Smooth muscle cell (in vitro differentiated cells): ENCODE measurements around the gene KCNH8. TPM values are rescaled to one million over a fixed set of nuclear protein-coding genes. Genes with fewer than 3 reads are reported as not detected.
"Not testable (repeated sequence)": the region's sequence is repeated elsewhere in the genome, so short reads cannot be mapped to it uniquely, and the experiment has no call there.

Experiments used
- DNase-seq: peaks from one replicate; lab custom pipeline; 2025; ENCODE audit not compliant: unreplicated experiment; lab: John Stamatoyannopoulos, UW
- H2AFZ ChIP-seq: fragments of 200-600 bp; sonication (generic); 2 replicates; pipeline ENCODE4 v1.6.0; 2016; ENCODE audit warnings: antibody characterized with exemption, low read depth, mild to moderate bottlenecking
- H3F3A ChIP-seq: fragments of 200-600 bp; sonication (generic); 2 replicates; pipeline ENCODE4 v1.6.0; 2017; ENCODE audit warnings: antibody characterized with exemption, low read depth
- H3K27ac ChIP-seq: fragments of 200-600 bp; sonication (generic); 2 replicates; pipeline ENCODE4 v1.5.1; 2016; ENCODE audit warnings: low read depth, mild to moderate bottlenecking
- H3K27me3 ChIP-seq: fragments of 200-600 bp; sonication (generic); 2 replicates; pipeline ENCODE4 v1.6.1; 2016; ENCODE audit warnings: low read depth, mild to moderate bottlenecking
- H3K36me3 ChIP-seq: fragments of 200-600 bp; sonication (generic); 2 replicates; pipeline ENCODE4 v1.5.1; 2016; ENCODE audit warnings: low read depth
- H3K4me1 ChIP-seq: fragments of 200-600 bp; sonication (generic); 2 replicates; pipeline ENCODE4 v1.5.1; 2016; ENCODE audit warnings: low read depth
- H3K4me2 ChIP-seq: fragments of 200-600 bp; sonication (generic); 2 replicates; pipeline ENCODE4 v1.6.0; 2016; ENCODE audit warnings: mild to moderate bottlenecking
- H3K4me3 ChIP-seq: fragments of 200-600 bp; sonication (generic); 2 replicates; pipeline ENCODE4 v1.5.1; 2016; ENCODE audit warnings: mild to moderate bottlenecking
- H3K79me2 ChIP-seq: fragments of 200-600 bp; sonication (generic); 2 replicates; pipeline ENCODE4 v1.6.0; 2016; ENCODE audit warnings: low read depth, mild to moderate bottlenecking
- H3K9ac ChIP-seq: fragments of 200-600 bp; sonication (generic); 2 replicates; pipeline ENCODE4 v1.6.0; 2016; ENCODE audit warnings: low read depth
- H3K9me3 ChIP-seq: fragments of 200-600 bp; sonication (generic); replicated peaks from 2 replicates; pipeline ENCODE4 v1.5.1; 2016; ENCODE audit warnings: low read depth
- H4K20me1 ChIP-seq: fragments of 200-600 bp; sonication (generic); 2 replicates; pipeline ENCODE4 v1.6.0; 2016; ENCODE audit warnings: low read depth
- CTCF ChIP-seq: fragments of 200-600 bp; sonication (generic); IDR thresholded peaks from 2 replicates; pipeline ENCODE4 v1.5.1; 2017; ENCODE audit warnings: borderline replicate concordance, mild to moderate bottlenecking, antibody characterized with exemption; ENCODE audit not compliant: insufficient read depth, poor library complexity, severe bottlenecking
- WGBS: methylation state at CpG from one replicate; pipeline ENCODE4 v1.1.7; 2016; ENCODE audit warnings: low lambda C conversion rate; 5-methylcytosine and 5-hydroxymethylcytosine counted together
- polyA plus RNA-seq: library from polyadenylated mRNA; unstranded; fragments of >200 nt; fragmentation: Nextera tagmentation; extraction: Ambion mirVana; gene quantifications from 2 replicates; pipeline ENCODE4 v1.2.1, GENCODE V29; 2016
- total RNA-seq: library from RNA; depleted of rRNA; stranded (reverse); fragments of >200 nt; gene quantifications from 2 replicates; pipeline ENCODE4 v1.2.3, GENCODE V29; 2014

KCNH8 gene
- total and polyA plus RNA-seq, 2 experiments from 2014 or later = 0.05 to 2.9 TPM

GRCh38 chr3:19228167-19228566, 79.9 kb downstream of the KCNH8 start:
- Histone ChIP-seq H3K79me2 (no peaks in the 10 kb centered on the region), H3K4me1 (no peaks in the 10 kb centered on the region)
- 60% methylated on average over 3 of the region's 3 CpGs for WGBS

GRCh38 chr3:19229086-19229485, 80.8 kb downstream of the KCNH8 start:
- Histone ChIP-seq H3F3A (no peaks in the 10 kb centered on the region), H4K20me1 (no peaks in the 10 kb centered on the region), H3K79me2 (no peaks in the 10 kb centered on the region), H3K9ac (no peak overlapping the region), H3K9me3 (no peaks in the 10 kb centered on the region), H2AFZ (no peak overlapping the region), H3K4me1 (no peaks in the 10 kb centered on the region), H3K4me3 (no peak overlapping the region), H3K36me3 (no peaks in the 10 kb centered on the region), H3K27me3 (no peaks in the 10 kb centered on the region), H3K4me2 (no peak overlapping the region), H3K27ac (no peak overlapping the region)
- TF ChIP-seq CTCF = no peak
- 94% methylated on average over 1 of the region's 1 CpG for WGBS
- DNase-seq = no peak

More at GRCh38 chr3:19228167-19228566, 79.9 kb downstream of the KCNH8 start:
- TF ChIP-seq CTCF = no peak
- Histone ChIP-seq H4K20me1 (no peaks in the 10 kb centered on the region), H3K9me3 (no peaks in the 10 kb centered on the region), H3F3A (no peaks in the 10 kb centered on the region), H3K4me3 (no peak overlapping the region), H2AFZ (no peak overlapping the region), H3K36me3 (no peaks in the 10 kb centered on the region), H3K27me3 (no peaks in the 10 kb centered on the region), H3K27ac (no peak overlapping the region), H3K4me2 (no peak overlapping the region), H3K9ac (no peak overlapping the region)
- DNase-seq = no peak

- not testable (repeated sequence) for H3K4me1 ChIP-seq, H3K9ac ChIP-seq, H3K27ac ChIP-seq, H3K4me3 ChIP-seq, H3K79me2 ChIP-seq, H3F3A ChIP-seq, H3K36me3 ChIP-seq, H3K4me2 ChIP-seq, H3K9me3 ChIP-seq, H2AFZ ChIP-seq, H4K20me1 ChIP-seq, DNase-seq, H3K27me3 ChIP-seq
- WGBS = 94% methylated on average over 3 of the region's 3 CpGs
Measured at GRCh38 chr3:19229881-19230280, 81.6 kb downstream of the KCNH8 start.

GRCh38 chr3:19231792-19232461, 83.6 kb downstream of the KCNH8 start:
- TF ChIP-seq CTCF = no peak
- Histone ChIP-seq H3K27ac (no peak overlapping the region), H3K4me3 (no peak overlapping the region), H3F3A (no peaks in the 10 kb centered on the region), H3K36me3 (no peaks in the 10 kb centered on the region), H4K20me1 (no peaks in the 10 kb centered on the region), H3K9me3 (no peaks in the 10 kb centered on the region), H3K27me3 (no peaks in the 10 kb centered on the region), H3K79me2 (no peaks in the 10 kb centered on the region), H3K4me2 (no peak overlapping the region), H3K9ac (no peak overlapping the region), H2AFZ (no peak overlapping the region), H3K4me1 (no peaks in the 10 kb centered on the region)
- 91% methylated on average over 4 of the region's 4 CpGs for WGBS
- DNase-seq = no peak
